Loucy (cell line): Measurements from ENCODE around the gene MYO18B.

Experiments
- EZH2phosphoT487 ChIP-seq: fragments of 200-600 bp; IDR thresholded peaks from 2 replicates; pipeline ENCODE4 v1.6.1; 2018; ENCODE audit warnings: antibody characterized with exemption, mild to moderate bottlenecking, moderate library complexity, borderline replicate concordance
- TF ChIP-seq, protein P1 (sequence below): fragments of 200-600 bp; sonication (generic); conservative IDR thresholded peaks from 2 replicates; pipeline ENCODE4 v1.5.1; 2014; ENCODE audit warnings: mild to moderate bottlenecking, antibody characterized with exemption, low read length

DNA sequence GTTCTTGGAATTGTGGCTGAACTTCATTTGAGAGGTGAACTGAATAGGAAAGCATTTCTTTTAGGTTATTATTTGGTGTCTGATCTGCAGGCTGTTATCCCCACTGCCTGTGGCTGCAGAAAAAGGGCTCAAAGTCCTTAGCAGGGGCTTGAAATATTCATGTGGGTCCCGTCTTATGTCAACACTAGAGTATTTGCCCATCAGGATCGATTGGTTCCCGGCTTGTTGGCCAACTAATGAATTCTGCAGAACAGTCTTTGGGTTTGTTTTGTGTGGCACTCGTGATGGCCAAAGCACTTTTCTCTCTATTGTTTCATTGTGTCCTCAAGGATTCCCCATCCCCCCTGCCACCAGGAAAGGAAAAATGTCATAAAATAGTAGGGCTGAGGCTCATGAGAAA, 211.9 kb downstream of the MYO18B start:
- TF ChIP-seq, protein P1, sequence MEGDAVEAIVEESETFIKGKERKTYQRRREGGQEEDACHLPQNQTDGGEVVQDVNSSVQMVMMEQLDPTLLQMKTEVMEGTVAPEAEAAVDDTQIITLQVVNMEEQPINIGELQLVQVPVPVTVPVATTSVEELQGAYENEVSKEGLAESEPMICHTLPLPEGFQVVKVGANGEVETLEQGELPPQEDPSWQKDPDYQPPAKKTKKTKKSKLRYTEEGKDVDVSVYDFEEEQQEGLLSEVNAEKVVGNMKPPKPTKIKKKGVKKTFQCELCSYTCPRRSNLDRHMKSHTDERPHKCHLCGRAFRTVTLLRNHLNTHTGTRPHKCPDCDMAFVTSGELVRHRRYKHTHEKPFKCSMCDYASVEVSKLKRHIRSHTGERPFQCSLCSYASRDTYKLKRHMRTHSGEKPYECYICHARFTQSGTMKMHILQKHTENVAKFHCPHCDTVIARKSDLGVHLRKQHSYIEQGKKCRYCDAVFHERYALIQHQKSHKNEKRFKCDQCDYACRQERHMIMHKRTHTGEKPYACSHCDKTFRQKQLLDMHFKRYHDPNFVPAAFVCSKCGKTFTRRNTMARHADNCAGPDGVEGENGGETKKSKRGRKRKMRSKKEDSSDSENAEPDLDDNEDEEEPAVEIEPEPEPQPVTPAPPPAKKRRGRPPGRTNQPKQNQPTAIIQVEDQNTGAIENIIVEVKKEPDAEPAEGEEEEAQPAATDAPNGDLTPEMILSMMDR, result no peak
- TF ChIP-seq EZH2phosphoT487, result no peak
